Muscle layer of duodenum (tissue), 2 donors: Measurements from ENCODE around the gene TPR.

Experiments
- H3K27ac ChIP-seq: one replicate; pipeline ENCODE4 v1.7.0; 2013; ENCODE audit warnings: mild to moderate bottlenecking, low read length
- H3K27me3 ChIP-seq: one replicate; pipeline ENCODE4 v1.7.0; 2013; ENCODE audit warnings: low read depth, mild to moderate bottlenecking, control low read depth, low read length
- H3K36me3 ChIP-seq, 2 donors: one replicate each; pipeline ENCODE4 v1.7.0; 2013; ENCODE audit warnings: low read length in 2 of 2, control low read depth in 1 of 2, mild to moderate bottlenecking in 1 of 2; ENCODE audit not compliant: insufficient read depth in 2 of 2, control insufficient read depth in 1 of 2
- H3K4me1 ChIP-seq, 2 donors: one replicate each; pipeline ENCODE4 v1.7.0; 2013; ENCODE audit warnings: low read length in 2 of 2, mild to moderate bottlenecking in 2 of 2, control low read depth in 1 of 2, moderate library complexity in 1 of 2; ENCODE audit not compliant: insufficient read depth in 2 of 2, control insufficient read depth in 1 of 2
- H3K4me3 ChIP-seq, 2 donors: one replicate each; pipeline ENCODE4 v1.7.0; 2013; ENCODE audit warnings: low read length in 2 of 2, low read depth in 1 of 2, mild to moderate bottlenecking in 1 of 2
- H3K9me3 ChIP-seq, 2 donors: one replicate each; pipeline ENCODE4 v1.7.0; 2013; ENCODE audit warnings: low read length in 2 of 2, control low read depth in 1 of 2, mild to moderate bottlenecking in 1 of 2; ENCODE audit not compliant: control insufficient read depth in 1 of 2
- donor health status: healthy.

Gene TPR

DNA sequence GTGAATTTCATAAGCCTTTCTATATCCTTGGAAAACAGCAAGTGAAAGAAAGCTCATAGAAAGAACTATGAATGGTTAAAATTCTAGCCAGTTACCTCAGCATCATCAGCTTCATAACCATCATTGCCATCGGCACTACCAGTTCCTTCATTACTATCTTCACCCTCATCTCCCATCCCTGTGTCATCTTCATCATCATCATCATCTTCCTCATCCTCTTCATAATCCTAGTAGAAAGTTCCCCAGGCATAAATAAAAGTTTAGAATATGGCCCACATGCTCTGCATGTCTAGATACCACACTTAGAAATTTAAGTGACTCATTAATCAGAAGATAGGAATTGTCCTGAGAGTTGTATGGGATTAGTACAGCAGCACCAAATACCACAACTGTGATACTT, 49.0 kb downstream of the TPR start:
- Histone ChIP-seq H3K4me1 (no peaks in the 10 kb centered on the region), H3K27me3 (no peaks in the 10 kb centered on the region), H3K9me3 (no peaks in the 10 kb centered on the region), H3K4me3 (no peak overlapping the region), H3K36me3 (peaks cover 49 to 66% of the 10 kb centered on the region in 2 donors), H3K27ac (no peak overlapping the region)

DNA sequence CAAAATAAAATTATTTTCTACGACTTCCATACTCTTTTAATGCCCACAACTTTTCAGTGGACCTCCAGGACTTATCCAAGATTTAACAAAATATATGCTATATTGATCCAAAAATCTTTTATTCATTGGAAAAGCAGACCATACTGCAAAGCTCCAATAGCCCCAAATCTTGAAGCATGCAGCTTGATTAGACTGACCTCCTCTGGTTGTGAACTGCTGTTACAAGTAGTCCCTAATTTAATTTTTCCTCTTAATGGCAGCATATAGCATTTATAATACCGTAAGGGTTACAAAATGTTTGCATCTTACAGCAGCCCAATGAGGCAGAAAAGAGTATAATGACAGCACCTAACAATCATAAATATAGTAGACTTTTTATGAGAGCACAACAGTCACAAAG, 49.8 kb downstream of the TPR start:
- Histone ChIP-seq H3K36me3 (peaks cover 48 to 66% of the 10 kb centered on the region in 2 donors), H3K4me3 (no peak overlapping the region), H3K27me3 (no peaks in the 10 kb centered on the region), H3K4me1 (no peaks in the 10 kb centered on the region), H3K27ac (no peak overlapping the region), H3K9me3 (no peaks in the 10 kb centered on the region)

DNA sequence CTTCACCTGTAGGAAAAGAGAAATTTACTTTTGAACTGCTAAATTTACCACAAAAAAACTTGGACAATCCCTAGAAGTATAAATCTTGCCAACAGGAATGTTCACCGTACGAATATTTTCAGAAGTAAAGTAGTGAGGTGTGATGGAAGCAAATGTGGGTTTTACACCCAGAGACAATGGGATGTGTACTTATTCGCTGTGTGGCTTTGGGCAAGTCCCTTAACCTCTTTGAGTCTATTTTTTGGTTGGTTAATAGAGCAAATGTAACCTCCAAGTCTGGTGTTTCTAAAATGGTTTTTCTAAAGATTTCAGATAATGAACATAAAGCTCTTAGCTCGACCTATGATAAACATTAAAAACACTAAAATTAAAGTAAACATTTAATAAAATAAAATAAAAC, 51.2 kb downstream of the TPR start:
- H3K9me3 ChIP-seq = no peaks in the 10 kb centered on the region
- peaks cover 55 to 66% of the 10 kb centered on the region in 2 donors for H3K36me3 ChIP-seq
- H3K4me3 ChIP-seq = no peak overlapping the region
- H3K27me3 ChIP-seq = no peaks in the 10 kb centered on the region
- no peaks in the 10 kb centered on the region for H3K4me1 ChIP-seq
- no peak overlapping the region for H3K27ac ChIP-seq

DNA sequence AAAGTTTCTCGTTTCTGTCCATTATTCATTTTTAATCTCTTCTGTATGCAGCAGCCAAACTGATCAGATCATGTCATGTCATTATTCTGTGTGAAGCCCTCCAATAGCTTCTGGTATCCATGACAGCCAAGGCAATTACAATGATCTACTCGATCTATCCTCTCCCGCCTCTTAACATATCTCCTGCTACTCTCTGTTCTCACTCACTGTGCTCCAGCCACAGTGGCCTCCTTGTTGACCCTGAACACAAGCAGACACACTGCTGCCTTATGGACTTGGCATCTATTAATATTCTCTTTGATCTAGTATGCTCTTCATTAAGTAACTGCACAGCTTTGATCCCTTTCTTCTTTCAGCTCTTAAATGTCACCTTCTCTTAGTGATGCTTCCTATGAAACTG, 59.5 kb downstream of the TPR start:
- H3K27me3 ChIP-seq = no peaks in the 10 kb centered on the region
- no peaks in the 10 kb centered on the region for H3K4me1 ChIP-seq
- H3K36me3 ChIP-seq = peaks cover 64 to 81% of the 10 kb centered on the region in 2 donors
- H3K27ac ChIP-seq = no peak overlapping the region
- no peak overlapping the region for H3K4me3 ChIP-seq
- H3K9me3 ChIP-seq = no peaks in the 10 kb centered on the region

DNA sequence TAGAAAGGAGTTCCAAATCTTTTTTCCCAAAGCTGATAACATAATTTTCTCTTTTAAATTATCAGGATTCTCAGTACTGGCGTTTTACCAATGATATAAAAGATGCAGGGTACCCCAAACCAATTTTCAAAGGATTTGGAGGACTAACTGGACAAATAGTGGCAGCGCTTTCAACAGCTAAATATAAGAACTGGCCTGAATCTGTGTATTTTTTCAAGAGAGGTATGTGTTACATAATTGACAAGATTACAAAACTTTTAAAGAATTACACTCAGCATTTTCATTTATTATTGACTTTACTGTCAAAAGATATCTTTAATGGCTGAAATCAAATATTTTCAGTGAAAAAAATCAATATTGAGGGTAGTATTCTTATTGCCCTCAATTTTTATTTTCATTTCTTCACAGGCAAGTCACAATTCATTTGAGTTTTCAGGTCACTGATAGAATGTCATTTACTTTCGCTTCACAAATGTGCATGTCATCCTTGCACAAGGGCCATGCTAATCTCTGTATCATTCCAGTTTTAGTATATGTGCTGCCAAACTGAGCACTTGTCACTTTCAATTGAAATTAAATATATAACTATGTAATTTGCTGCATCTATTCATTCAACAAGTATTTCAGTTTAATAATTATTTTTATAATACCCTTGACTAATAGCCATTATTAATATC, 63.5 kb downstream of the TPR start:
- Histone ChIP-seq H3K9me3 (no peaks in the 10 kb centered on the region), H3K27ac (no peak overlapping the region), H3K27me3 (no peaks in the 10 kb centered on the region), H3K36me3 (peaks cover 32 to 46% of the 10 kb centered on the region in 2 donors), H3K4me1 (no peaks in the 10 kb centered on the region), H3K4me3 (no peak overlapping the region)

DNA sequence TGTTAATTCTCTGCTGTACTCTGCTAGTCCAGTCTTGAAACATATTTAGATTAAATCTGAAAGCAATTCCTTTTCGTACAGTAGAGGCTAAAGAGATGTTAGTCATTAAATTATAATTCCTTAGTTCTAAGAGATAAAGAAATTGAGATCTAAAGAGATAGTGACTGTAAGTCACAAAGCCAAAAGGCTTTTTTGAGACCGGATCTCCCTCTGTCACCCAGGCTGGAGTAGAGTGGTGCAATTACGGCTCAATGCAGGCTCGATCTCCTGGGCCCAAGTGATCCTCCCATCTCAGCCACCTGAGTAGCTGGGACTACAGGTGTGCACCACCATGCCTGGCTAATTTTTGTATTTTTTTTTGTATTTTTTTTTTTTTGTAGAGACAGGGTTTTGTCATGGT, 64.7 kb downstream of the TPR start:
- Histone ChIP-seq H3K9me3 (no peaks in the 10 kb centered on the region), H3K4me1 (no peaks in the 10 kb centered on the region), H3K27me3 (no peaks in the 10 kb centered on the region), H3K36me3 (peaks cover 20 to 34% of the 10 kb centered on the region in 2 donors), H3K27ac (no peak overlapping the region), H3K4me3 (no peak overlapping the region)

DNA sequence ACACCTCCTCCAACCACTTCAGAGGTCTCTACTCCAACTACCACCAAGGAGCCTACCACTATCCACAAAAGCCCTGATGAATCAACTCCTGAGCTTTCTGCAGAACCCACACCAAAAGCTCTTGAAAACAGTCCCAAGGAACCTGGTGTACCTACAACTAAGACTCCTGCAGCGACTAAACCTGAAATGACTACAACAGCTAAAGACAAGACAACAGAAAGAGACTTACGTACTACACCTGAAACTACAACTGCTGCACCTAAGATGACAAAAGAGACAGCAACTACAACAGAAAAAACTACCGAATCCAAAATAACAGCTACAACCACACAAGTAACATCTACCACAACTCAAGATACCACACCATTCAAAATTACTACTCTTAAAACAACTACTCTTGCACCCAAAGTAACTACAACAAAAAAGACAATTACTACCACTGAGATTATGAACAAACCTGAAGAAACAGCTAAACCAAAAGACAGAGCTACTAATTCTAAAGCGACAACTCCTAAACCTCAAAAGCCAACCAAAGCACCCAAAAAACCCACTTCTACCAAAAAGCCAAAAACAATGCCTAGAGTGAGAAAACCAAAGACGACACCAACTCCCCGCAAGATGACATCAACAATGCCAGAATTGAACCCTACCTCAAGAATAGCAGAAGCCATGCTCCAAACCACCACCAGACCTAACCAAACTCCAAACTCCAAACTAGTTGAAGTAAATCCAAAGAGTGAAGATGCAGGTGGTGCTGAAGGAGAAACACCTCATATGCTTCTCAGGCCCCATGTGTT, 66.6 kb downstream of the TPR start:
- H3K27me3 ChIP-seq = no peaks in the 10 kb centered on the region
- no peaks in the 10 kb centered on the region for H3K9me3 ChIP-seq
- H3K4me1 ChIP-seq = no peaks in the 10 kb centered on the region
- no peak overlapping the region for H3K4me3 ChIP-seq
- peaks cover 18% of the 10 kb centered on the region in 2 donors for H3K36me3 ChIP-seq
- H3K27ac ChIP-seq = no peak overlapping the region

DNA sequence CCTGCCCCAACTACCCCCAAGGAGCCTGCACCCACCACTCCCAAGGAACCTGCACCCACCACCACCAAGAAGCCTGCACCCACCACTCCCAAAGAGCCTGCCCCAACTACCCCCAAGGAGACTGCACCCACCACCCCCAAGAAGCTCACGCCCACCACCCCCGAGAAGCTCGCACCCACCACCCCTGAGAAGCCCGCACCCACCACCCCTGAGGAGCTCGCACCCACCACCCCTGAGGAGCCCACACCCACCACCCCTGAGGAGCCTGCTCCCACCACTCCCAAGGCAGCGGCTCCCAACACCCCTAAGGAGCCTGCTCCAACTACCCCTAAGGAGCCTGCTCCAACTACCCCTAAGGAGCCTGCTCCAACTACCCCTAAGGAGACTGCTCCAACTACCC, 67.6 kb downstream of the TPR start:
- H3K27me3 ChIP-seq = no peaks in the 10 kb centered on the region
- H3K9me3 ChIP-seq = no peaks in the 10 kb centered on the region
- H3K27ac ChIP-seq = no peak overlapping the region
- H3K4me3 ChIP-seq = no peak overlapping the region
- no peaks in the 10 kb centered on the region for H3K4me1 ChIP-seq
- peaks cover 9 to 13% of the 10 kb centered on the region in 2 donors for H3K36me3 ChIP-seq

DNA sequence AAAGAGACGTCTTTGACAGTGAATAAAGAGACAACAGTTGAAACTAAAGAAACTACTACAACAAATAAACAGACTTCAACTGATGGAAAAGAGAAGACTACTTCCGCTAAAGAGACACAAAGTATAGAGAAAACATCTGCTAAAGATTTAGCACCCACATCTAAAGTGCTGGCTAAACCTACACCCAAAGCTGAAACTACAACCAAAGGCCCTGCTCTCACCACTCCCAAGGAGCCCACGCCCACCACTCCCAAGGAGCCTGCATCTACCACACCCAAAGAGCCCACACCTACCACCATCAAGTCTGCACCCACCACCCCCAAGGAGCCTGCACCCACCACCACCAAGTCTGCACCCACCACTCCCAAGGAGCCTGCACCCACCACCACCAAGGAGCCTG, 68.5 kb downstream of the TPR start:
- H3K9me3 ChIP-seq = no peaks in the 10 kb centered on the region
- peaks cover 4 to 5% of the 10 kb centered on the region in 2 donors for H3K36me3 ChIP-seq
- no peak overlapping the region for H3K4me3 ChIP-seq
- H3K27ac ChIP-seq = no peak overlapping the region
- no peaks in the 10 kb centered on the region for H3K27me3 ChIP-seq
- H3K4me1 ChIP-seq = no peaks in the 10 kb centered on the region

DNA sequence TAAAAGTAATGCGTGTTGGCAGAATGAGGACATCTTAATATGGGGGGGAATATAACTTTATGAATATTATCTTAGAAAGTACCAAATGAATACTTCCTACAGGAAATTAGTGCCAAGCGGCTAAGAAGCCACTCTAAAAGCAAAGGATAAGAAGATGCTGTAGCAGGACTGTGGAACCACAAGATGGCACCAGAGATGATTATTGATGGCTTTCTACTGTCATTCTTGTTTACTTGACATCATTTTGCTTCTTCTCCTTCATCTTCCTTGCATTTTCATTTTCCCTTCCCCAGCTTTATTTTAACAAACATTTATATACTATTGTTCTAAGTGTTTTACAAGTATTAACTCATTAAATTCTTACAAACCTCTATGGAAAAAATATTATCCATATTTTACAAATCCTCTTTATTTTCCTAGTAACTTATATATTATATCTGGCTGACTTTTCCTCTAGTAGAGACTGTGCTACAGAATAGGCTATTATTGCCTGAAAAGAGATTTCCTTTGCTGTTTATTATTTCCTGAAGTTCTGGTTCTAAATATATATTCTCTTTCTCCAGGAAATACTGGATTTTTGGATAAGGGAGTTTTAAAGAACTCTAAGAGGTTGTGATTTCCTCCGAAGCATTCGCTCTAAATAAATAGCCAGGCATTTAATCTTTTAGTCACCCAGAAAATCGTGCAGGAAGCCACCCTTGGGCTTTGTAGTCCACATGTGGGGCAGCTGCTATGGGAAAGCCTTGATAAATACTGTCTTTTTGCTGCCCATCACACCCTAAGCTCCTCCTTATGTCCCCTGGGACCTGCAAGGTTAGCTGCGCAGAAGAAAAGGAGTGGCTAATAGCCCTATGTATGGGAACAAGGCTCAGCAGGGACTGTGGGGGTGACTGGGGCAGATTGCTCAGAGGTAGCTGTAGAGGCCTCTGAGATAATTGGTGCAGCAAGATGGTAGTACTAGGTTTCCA, 69.8 kb downstream of the TPR start:
- Histone ChIP-seq H3K27ac (no peak overlapping the region), H3K4me3 (no peak overlapping the region), H3K9me3 (no peaks in the 10 kb centered on the region)

DNA sequence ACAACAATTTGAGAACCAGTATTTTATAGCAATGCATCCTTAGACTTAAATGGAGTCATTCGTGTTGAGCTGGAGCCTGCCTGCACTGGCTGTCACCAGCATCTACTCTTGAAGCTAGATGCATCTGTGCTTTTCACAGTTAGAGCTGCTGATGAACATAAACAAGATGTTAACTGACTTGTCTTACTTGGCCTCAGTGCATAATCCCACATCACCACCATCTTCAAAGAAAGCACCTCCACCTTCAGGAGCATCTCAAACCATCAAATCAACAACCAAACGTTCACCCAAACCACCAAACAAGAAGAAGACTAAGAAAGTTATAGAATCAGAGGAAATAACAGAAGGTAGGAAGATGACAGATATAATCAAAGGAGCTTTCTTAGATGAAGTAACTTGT, 71.1 kb downstream of the TPR start:
- H3K27me3 ChIP-seq = no peaks in the 10 kb centered on the region

More for the DNA sequence above, 69.8 kb downstream of the TPR start:
- H3K27me3 ChIP-seq = no peaks in the 10 kb centered on the region
- no peaks in the 10 kb centered on the region for H3K4me1 ChIP-seq
- peaks cover 0 to 1% of the 10 kb centered on the region in 2 donors for H3K36me3 ChIP-seq

More for the DNA sequence above, 71.1 kb downstream of the TPR start:
- H3K36me3 ChIP-seq = no peaks in the 10 kb centered on the region
- no peak overlapping the region for H3K4me3 ChIP-seq
- H3K4me1 ChIP-seq = no peaks in the 10 kb centered on the region
- no peaks in the 10 kb centered on the region for H3K9me3 ChIP-seq
- no peak overlapping the region for H3K27ac ChIP-seq
